H9 (cell line): Measurements from ENCODE around the gene FXYD2. TPM values are rescaled to one million over a fixed set of nuclear protein-coding genes. Genes with fewer than 3 reads are reported as not detected.

Experiments used
- DNase-seq: peaks from one replicate; pipeline ENCODE4 v3.0.0-alpha.2; 2017
- H2AFZ ChIP-seq: one replicate; pipeline ENCODE4 v1.6.1; 2013; ENCODE audit warnings: mild to moderate bottlenecking, low read length, control low read depth, moderate library complexity
- H2AK5ac ChIP-seq: 2 replicates; pipeline ENCODE4 v1.6.1; 2013; ENCODE audit warnings: low read length, control low read depth, mixed read lengths; ENCODE audit not compliant: insufficient read length
- H2BK120ac ChIP-seq: one replicate; pipeline ENCODE4 v1.6.1; 2013; ENCODE audit warnings: low read depth, mild to moderate bottlenecking, low read length, control low read depth, inconsistent platforms; ENCODE audit not compliant: poor library complexity, severe bottlenecking
- H2BK12ac ChIP-seq: 2 replicates; pipeline ENCODE4 v1.6.1; 2013; ENCODE audit warnings: low read length, control low read depth, mixed read lengths, low read depth; ENCODE audit not compliant: insufficient read length
- H2BK15ac ChIP-seq: 2 replicates; pipeline ENCODE4 v1.6.1; 2013; ENCODE audit warnings: low read depth, low read length, control low read depth
- H2BK20ac ChIP-seq: one replicate; pipeline ENCODE4 v1.6.1; 2013; ENCODE audit warnings: low read depth, mild to moderate bottlenecking, low read length, control low read depth, inconsistent platforms; ENCODE audit not compliant: poor library complexity, severe bottlenecking
- H2BK5ac ChIP-seq: 2 replicates; pipeline ENCODE4 v1.6.1; 2013; ENCODE audit warnings: low read length, control low read depth, mixed read lengths; ENCODE audit not compliant: insufficient read length
- H3K14ac ChIP-seq: 2 replicates; pipeline ENCODE4 v1.6.1; 2013; ENCODE audit warnings: low read length, control low read depth; ENCODE audit not compliant: insufficient read depth
- H3K18ac ChIP-seq: 2 replicates; pipeline ENCODE4 v1.6.1; 2013; ENCODE audit warnings: low read depth, mild to moderate bottlenecking, mixed read lengths, low read length, control low read depth; ENCODE audit not compliant: insufficient read length
- H3K23ac ChIP-seq: 2 replicates; pipeline ENCODE4 v1.6.1; 2013; ENCODE audit warnings: low read length, control low read depth, mixed read lengths, low read depth; ENCODE audit not compliant: insufficient read length
- H3K23me2 ChIP-seq: 2 replicates; pipeline ENCODE4 v1.6.1; 2013; ENCODE audit warnings: low read depth, mild to moderate bottlenecking, mixed read lengths, low read length, control low read depth; ENCODE audit not compliant: insufficient read length, poor library complexity, severe bottlenecking
- H3K27ac ChIP-seq: 2 replicates; pipeline ENCODE4 v1.5.1; 2013; ENCODE audit warnings: low read length, control low read depth, mixed read lengths, low read depth; ENCODE audit not compliant: insufficient read length
- H3K27me3 ChIP-seq: 2 replicates; pipeline ENCODE4 v1.6.1; 2013; ENCODE audit warnings: low read length, control low read depth, inconsistent platforms; ENCODE audit not compliant: insufficient read depth
- H3K4ac ChIP-seq: 2 replicates; pipeline ENCODE4 v1.6.1; 2013; ENCODE audit warnings: low read depth, mild to moderate bottlenecking, control low read depth, inconsistent platforms, low read length, moderate library complexity
- H3K4me1 ChIP-seq: 2 replicates; pipeline ENCODE4 v1.6.1; 2013; ENCODE audit warnings: low read length, control low read depth, inconsistent platforms; ENCODE audit not compliant: insufficient read depth
- H3K4me2 ChIP-seq: 2 replicates; pipeline ENCODE4 v1.6.1; 2013; ENCODE audit warnings: low read length, control low read depth, mixed read lengths; ENCODE audit not compliant: insufficient read length, insufficient read depth
- H3K56ac ChIP-seq: 2 replicates; pipeline ENCODE4 v1.6.1; 2013; ENCODE audit warnings: low read depth, mild to moderate bottlenecking, mixed read lengths, low read length, control low read depth; ENCODE audit not compliant: insufficient read length
- H3K79me1 ChIP-seq: 2 replicates; pipeline ENCODE4 v1.6.1; 2013; ENCODE audit warnings: low read depth, mild to moderate bottlenecking, moderate library complexity, low read length, control low read depth, inconsistent platforms; ENCODE audit not compliant: insufficient read depth, poor library complexity, severe bottlenecking
- H3K79me2 ChIP-seq: 2 replicates; pipeline ENCODE4 v1.6.1; 2013; ENCODE audit warnings: low read length, control low read depth, inconsistent platforms; ENCODE audit not compliant: insufficient read depth
- H3K9ac ChIP-seq: 2 replicates; pipeline ENCODE4 v1.6.1; 2013; ENCODE audit warnings: low read length, control low read depth, mixed read lengths; ENCODE audit not compliant: insufficient read length; ENCODE audit errors: extremely low read depth
- H3K9me3 ChIP-seq: one replicate; pipeline ENCODE4 v1.6.1; 2013; ENCODE audit warnings: low read depth, low read length, inconsistent platforms; ENCODE audit not compliant: control insufficient read depth
- H3T11ph ChIP-seq: one replicate; pipeline ENCODE4 v1.6.1; 2013; ENCODE audit warnings: mild to moderate bottlenecking, low read length, control low read depth, inconsistent platforms
- H4K20me1 ChIP-seq: one replicate; pipeline ENCODE4 v1.6.1; 2013; ENCODE audit not compliant: control insufficient read depth, insufficient read length, insufficient read depth
- H4K5ac ChIP-seq: 2 replicates; pipeline ENCODE4 v1.6.1; 2013; ENCODE audit warnings: low read depth, mild to moderate bottlenecking, mixed read lengths, low read length, control low read depth; ENCODE audit not compliant: insufficient read length
- H4K8ac ChIP-seq: replicated peaks from 2 replicates; pipeline ENCODE4 v1.6.1; 2013; ENCODE audit warnings: low read length, control low read depth, mixed read lengths, low read depth; ENCODE audit not compliant: insufficient read length
- H4K91ac ChIP-seq: 2 replicates; pipeline ENCODE4 v1.6.1; 2013; ENCODE audit warnings: low read depth, mild to moderate bottlenecking, moderate library complexity, mixed read lengths, low read length, control low read depth; ENCODE audit not compliant: insufficient read length
- H3K27ac Mint-ChIP-seq, 3 experiments: 2 replicates in 2 of 3; 3 replicates in 1 of 3; pipeline ENCODE4 v1.8.0; 2020 to 2021; ENCODE audit warnings: mixed read lengths in 3 of 3, mild to moderate bottlenecking in 1 of 3, moderate library complexity in 1 of 3
- H3K27me3 Mint-ChIP-seq: 2 replicates; pipeline ENCODE4 v1.8.0; 2021; ENCODE audit warnings: low read depth, mild to moderate bottlenecking, moderate library complexity, mixed read lengths
- H3K36me3 Mint-ChIP-seq, 3 experiments: 2 replicates in 2 of 3; 3 replicates in 1 of 3; pipeline ENCODE4 v1.8.0; 2020 to 2021; ENCODE audit warnings: low read depth in 3 of 3, mixed read lengths in 3 of 3; ENCODE audit not compliant: insufficient read depth in 1 of 3
- H3K4me1 Mint-ChIP-seq, 2 experiments: 2 replicates each; pipeline ENCODE4 v1.8.0; 2020; ENCODE audit warnings: mixed read lengths in 2 of 2
- H3K4me3 Mint-ChIP-seq, 2 experiments: 2 replicates in 1 of 2; 3 replicates in 1 of 2; pipeline ENCODE4 v1.8.0; 2020 to 2021; ENCODE audit warnings: mild to moderate bottlenecking in 2 of 2, mixed read lengths in 2 of 2, moderate library complexity in 1 of 2
- H3K9me3 Mint-ChIP-seq, 2 experiments: 2 replicates in 1 of 2; 3 replicates in 1 of 2; pipeline ENCODE4 v1.8.0; 2020; ENCODE audit warnings: mild to moderate bottlenecking in 2 of 2, mixed read lengths in 2 of 2, moderate library complexity in 1 of 2
- CTCF ChIP-seq: fragments of 200-600 bp; sonication (generic); conservative IDR thresholded peaks from 3 replicates; pipeline ENCODE4 v1.8.0; 2021; ENCODE audit warnings: antibody characterized with exemption, mild to moderate bottlenecking
- WGBS: extraction: QIAGEN DNeasy Blood & Tissue Kit; methylation state at CpG from one replicate; pipeline ENCODE4 v1.1.7; 2013; ENCODE audit warnings: missing lambda C conversion rate, low lambda C conversion rate, mixed read lengths; ENCODE audit not compliant: insufficient read length; ENCODE audit errors: extremely low coverage; 5-methylcytosine and 5-hydroxymethylcytosine counted together
- total RNA-seq: library from RNA; stranded (reverse); gene quantifications from 2 replicates; pipeline ENCODE4 v1.2.1, GENCODE V29; 2021

Gene FXYD2
- total RNA-seq, 1 experiment from 2014 or later = 0.79 TPM

- no peak overlapping the region for H3K56ac ChIP-seq
- peaks cover 14 to 23% of the 10 kb centered on the region in 2 experiments for H3K4me1 Mint-ChIP-seq
These were observed 6.3 kb upstream of the FXYD2 start for GRCh38 chr11:117830674-117831351.

More at GRCh38 chr11:117830674-117831351, 6.3 kb upstream of the FXYD2 start:
- H2BK5ac ChIP-seq = no peak overlapping the region
- no peak overlapping the region for H3K27ac ChIP-seq
- no peak overlapping the region for H2BK20ac ChIP-seq
- no peak overlapping the region for H3K4me2 ChIP-seq
- H4K20me1 ChIP-seq = no peaks in the 10 kb centered on the region
- no peak overlapping the region for H3K9ac ChIP-seq
- 0 out of 5 replicates have a peak overlapping the region, but pooled peaks of 1 of the 2 experiments have one; percentile 17 for H3K4me3 Mint-ChIP-seq
- no peak overlapping the region for H2BK15ac ChIP-seq
- no peaks in the 10 kb centered on the region for H3K4me1 ChIP-seq
- H2AFZ ChIP-seq = no peak overlapping the region
- H4K5ac ChIP-seq = no peak overlapping the region
- H3K27me3 ChIP-seq = no peaks in the 10 kb centered on the region
- H4K8ac ChIP-seq = no peak overlapping the region
- no peaks in the 10 kb centered on the region for H3K9me3 ChIP-seq
- no peak overlapping the region for H3T11ph ChIP-seq
- no peaks in the 10 kb centered on the region for H3K23me2 ChIP-seq
- H2BK120ac ChIP-seq = no peak overlapping the region
- no peak overlapping the region for H3K4ac ChIP-seq
- H3K79me1 ChIP-seq = no peaks in the 10 kb centered on the region
- no peak overlapping the region for H3K23ac ChIP-seq
- WGBS = no CpG with 5 or more reads among the region's 6 CpGs
- H3K36me3 Mint-ChIP-seq = no peaks in the 10 kb centered on the region
- H3K27ac Mint-ChIP-seq = peak overlapping the region in 2 of 3 experiments; percentile 53 to 91; a peak in 4 of 7 replicates
- no peak overlapping the region for H3K18ac ChIP-seq
- no peak overlapping the region; the same call in 1 of the 2 replicates for H3K14ac ChIP-seq
- H3K9me3 Mint-ChIP-seq = no peaks in the 10 kb centered on the region
- H2BK12ac ChIP-seq = no peak overlapping the region
- H3K27me3 Mint-ChIP-seq = peaks cover 6% of the 10 kb centered on the region
- no peak overlapping the region for H4K91ac ChIP-seq
- H2AK5ac ChIP-seq = no peak overlapping the region
- no peaks in the 10 kb centered on the region for H3K79me2 ChIP-seq
- peak; percentile 21 for DNase-seq
- no peak for TF ChIP-seq CTCF
